Smooth muscle cell (in vitro differentiated cells): ENCODE data around the gene HPSE2. TPM values are rescaled to one million over a fixed set of nuclear protein-coding genes. Genes with fewer than 3 reads are reported as not detected.
A peak's percentile ranks its signal among the peaks of the same experiment; 100 is the strongest.

Experiments
- DNase-seq: peaks from one replicate; lab custom pipeline; 2025; ENCODE audit not compliant: unreplicated experiment; lab: John Stamatoyannopoulos, UW
- H2AFZ ChIP-seq: fragments of 200-600 bp; sonication (generic); 2 replicates; pipeline ENCODE4 v1.6.0; 2016; ENCODE audit warnings: antibody characterized with exemption, low read depth, mild to moderate bottlenecking
- H3F3A ChIP-seq: fragments of 200-600 bp; sonication (generic); 2 replicates; pipeline ENCODE4 v1.6.0; 2017; ENCODE audit warnings: antibody characterized with exemption, low read depth
- H3K27ac ChIP-seq: fragments of 200-600 bp; sonication (generic); 2 replicates; pipeline ENCODE4 v1.5.1; 2016; ENCODE audit warnings: low read depth, mild to moderate bottlenecking
- H3K27me3 ChIP-seq: fragments of 200-600 bp; sonication (generic); 2 replicates; pipeline ENCODE4 v1.6.1; 2016; ENCODE audit warnings: low read depth, mild to moderate bottlenecking
- H3K36me3 ChIP-seq: fragments of 200-600 bp; sonication (generic); 2 replicates; pipeline ENCODE4 v1.5.1; 2016; ENCODE audit warnings: low read depth
- H3K4me1 ChIP-seq: fragments of 200-600 bp; sonication (generic); 2 replicates; pipeline ENCODE4 v1.5.1; 2016; ENCODE audit warnings: low read depth
- H3K4me2 ChIP-seq: fragments of 200-600 bp; sonication (generic); 2 replicates; pipeline ENCODE4 v1.6.0; 2016; ENCODE audit warnings: mild to moderate bottlenecking
- H3K4me3 ChIP-seq: fragments of 200-600 bp; sonication (generic); 2 replicates; pipeline ENCODE4 v1.5.1; 2016; ENCODE audit warnings: mild to moderate bottlenecking
- H3K79me2 ChIP-seq: fragments of 200-600 bp; sonication (generic); 2 replicates; pipeline ENCODE4 v1.6.0; 2016; ENCODE audit warnings: low read depth, mild to moderate bottlenecking
- H3K9ac ChIP-seq: fragments of 200-600 bp; sonication (generic); 2 replicates; pipeline ENCODE4 v1.6.0; 2016; ENCODE audit warnings: low read depth
- H3K9me3 ChIP-seq: fragments of 200-600 bp; sonication (generic); replicated peaks from 2 replicates; pipeline ENCODE4 v1.5.1; 2016; ENCODE audit warnings: low read depth
- H4K20me1 ChIP-seq: fragments of 200-600 bp; sonication (generic); 2 replicates; pipeline ENCODE4 v1.6.0; 2016; ENCODE audit warnings: low read depth
- WGBS: methylation state at CpG from one replicate; pipeline ENCODE4 v1.1.7; 2016; ENCODE audit warnings: low lambda C conversion rate; 5-methylcytosine and 5-hydroxymethylcytosine counted together
- polyA plus RNA-seq: library from polyadenylated mRNA; unstranded; fragments of >200 nt; fragmentation: Nextera tagmentation; extraction: Ambion mirVana; gene quantifications from 2 replicates; pipeline ENCODE4 v1.2.1, GENCODE V29; 2016
- total RNA-seq: library from RNA; depleted of rRNA; stranded (reverse); fragments of >200 nt; gene quantifications from 2 replicates; pipeline ENCODE4 v1.2.3, GENCODE V29; 2014
- TF ChIP-seq, protein P1 (sequence below): fragments of 200-600 bp; sonication (generic); IDR thresholded peaks from 2 replicates; pipeline ENCODE4 v1.5.1; 2017; ENCODE audit warnings: borderline replicate concordance, mild to moderate bottlenecking, antibody characterized with exemption; ENCODE audit not compliant: insufficient read depth, poor library complexity, severe bottlenecking

The HPSE2 gene
- total and polyA plus RNA-seq, 2 experiments from 2014 or later = 0.13 TPM; not detected in 1

DNA sequence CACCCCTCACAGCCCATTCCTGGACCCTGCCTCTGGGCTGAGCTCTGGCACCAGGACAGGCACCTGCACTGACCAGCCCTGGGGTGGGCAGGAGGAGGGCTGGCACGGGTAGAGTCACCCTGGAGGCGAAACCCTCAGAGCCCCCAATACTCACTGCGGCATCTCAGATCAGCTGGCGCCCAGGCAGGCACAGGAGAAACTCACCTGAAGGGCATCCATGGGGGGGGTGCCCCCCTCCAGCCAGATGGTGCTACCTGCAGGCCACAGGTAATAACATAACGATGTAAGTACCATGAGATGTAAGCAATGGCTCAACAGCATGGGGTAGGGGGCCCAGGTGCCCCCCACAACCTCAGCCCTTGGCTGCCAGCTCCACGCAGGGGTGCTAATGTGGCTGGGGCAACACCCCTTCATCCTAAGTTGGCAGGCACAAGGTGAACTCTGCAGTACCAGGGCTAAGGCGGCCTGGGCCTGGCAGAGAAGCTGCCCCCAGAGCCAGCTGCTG lies 808.6 kb downstream of the HPSE2 start:
- no peak overlapping the region for H2AFZ ChIP-seq
- no peaks in the 10 kb centered on the region for H3F3A ChIP-seq
- no peak overlapping the region for H3K9ac ChIP-seq
- H3K27me3 ChIP-seq = no peaks in the 10 kb centered on the region
- DNase-seq = no peak
- TF ChIP-seq, protein P1, sequence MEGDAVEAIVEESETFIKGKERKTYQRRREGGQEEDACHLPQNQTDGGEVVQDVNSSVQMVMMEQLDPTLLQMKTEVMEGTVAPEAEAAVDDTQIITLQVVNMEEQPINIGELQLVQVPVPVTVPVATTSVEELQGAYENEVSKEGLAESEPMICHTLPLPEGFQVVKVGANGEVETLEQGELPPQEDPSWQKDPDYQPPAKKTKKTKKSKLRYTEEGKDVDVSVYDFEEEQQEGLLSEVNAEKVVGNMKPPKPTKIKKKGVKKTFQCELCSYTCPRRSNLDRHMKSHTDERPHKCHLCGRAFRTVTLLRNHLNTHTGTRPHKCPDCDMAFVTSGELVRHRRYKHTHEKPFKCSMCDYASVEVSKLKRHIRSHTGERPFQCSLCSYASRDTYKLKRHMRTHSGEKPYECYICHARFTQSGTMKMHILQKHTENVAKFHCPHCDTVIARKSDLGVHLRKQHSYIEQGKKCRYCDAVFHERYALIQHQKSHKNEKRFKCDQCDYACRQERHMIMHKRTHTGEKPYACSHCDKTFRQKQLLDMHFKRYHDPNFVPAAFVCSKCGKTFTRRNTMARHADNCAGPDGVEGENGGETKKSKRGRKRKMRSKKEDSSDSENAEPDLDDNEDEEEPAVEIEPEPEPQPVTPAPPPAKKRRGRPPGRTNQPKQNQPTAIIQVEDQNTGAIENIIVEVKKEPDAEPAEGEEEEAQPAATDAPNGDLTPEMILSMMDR = no peak
- no peak overlapping the region for H3K27ac ChIP-seq
- H3K4me1 ChIP-seq = no peaks in the 10 kb centered on the region
- H3K4me3 ChIP-seq = no peak overlapping the region
- no peaks in the 10 kb centered on the region for H3K79me2 ChIP-seq
- peaks cover 3% of the 10 kb centered on the region for H3K9me3 ChIP-seq
- peaks cover under 1% of the 10 kb centered on the region for H3K36me3 ChIP-seq
- no peak overlapping the region for H3K4me2 ChIP-seq
- WGBS = 96% methylated on average over 7 of the region's 7 CpGs
- H4K20me1 ChIP-seq = no peaks in the 10 kb centered on the region

DNA sequence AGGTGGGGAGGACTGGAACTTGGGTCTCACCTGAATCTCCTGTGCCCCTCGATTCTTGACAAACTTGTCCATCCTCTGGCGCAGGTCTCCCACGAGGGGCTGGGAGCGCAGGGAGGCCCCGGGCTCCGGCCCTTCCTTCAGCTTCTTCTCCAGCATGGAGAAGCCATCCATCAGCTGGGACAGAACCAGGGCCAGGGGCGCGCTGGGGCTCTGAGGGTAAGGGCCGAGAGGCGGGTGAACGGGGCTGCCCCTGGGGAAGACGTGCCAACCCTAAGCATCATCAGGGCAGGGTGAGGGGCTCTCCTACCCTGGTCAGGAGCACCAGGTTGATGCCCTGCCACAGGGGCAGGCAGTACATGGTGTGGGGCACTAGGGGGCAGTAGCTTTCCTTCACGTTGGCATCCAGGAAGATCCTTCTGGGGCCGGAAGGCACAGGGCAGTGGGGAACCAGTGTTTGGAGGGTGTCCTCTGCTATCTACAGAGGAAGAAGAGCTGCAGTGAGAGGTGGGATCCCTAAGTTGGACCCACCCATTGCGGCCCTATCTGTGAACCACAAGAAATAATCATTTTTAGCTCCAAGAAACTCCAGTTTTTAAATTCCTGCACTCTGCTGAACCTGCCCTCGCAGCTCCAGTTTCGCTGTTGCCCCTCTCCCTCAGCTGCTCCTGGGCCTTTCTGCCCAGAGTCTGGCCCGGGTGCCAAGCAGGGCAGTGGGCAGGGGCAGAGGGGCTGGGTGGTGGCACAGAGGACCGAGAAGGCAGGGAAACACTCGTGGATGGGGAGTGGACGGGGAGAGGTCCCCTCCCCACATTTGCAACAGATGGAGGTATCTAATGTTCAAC lies 809.9 kb downstream of the HPSE2 start:
- Histone ChIP-seq H3K4me3 (no peak overlapping the region), H3K9ac (no peak overlapping the region), H3K27ac (no peak overlapping the region), H3K4me1 (no peaks in the 10 kb centered on the region), H3K79me2 (no peaks in the 10 kb centered on the region), H3K36me3 (no peaks in the 10 kb centered on the region), H3F3A (no peaks in the 10 kb centered on the region), H4K20me1 (no peaks in the 10 kb centered on the region), H3K9me3 (no peaks in the 10 kb centered on the region), H3K4me2 (no peak overlapping the region), H3K27me3 (no peaks in the 10 kb centered on the region), H2AFZ (no peak overlapping the region)
- TF ChIP-seq, protein P1 = peak; percentile 49
- DNase-seq = no peak
- WGBS = 81% methylated on average over 21 of the region's 21 CpGs

DNA sequence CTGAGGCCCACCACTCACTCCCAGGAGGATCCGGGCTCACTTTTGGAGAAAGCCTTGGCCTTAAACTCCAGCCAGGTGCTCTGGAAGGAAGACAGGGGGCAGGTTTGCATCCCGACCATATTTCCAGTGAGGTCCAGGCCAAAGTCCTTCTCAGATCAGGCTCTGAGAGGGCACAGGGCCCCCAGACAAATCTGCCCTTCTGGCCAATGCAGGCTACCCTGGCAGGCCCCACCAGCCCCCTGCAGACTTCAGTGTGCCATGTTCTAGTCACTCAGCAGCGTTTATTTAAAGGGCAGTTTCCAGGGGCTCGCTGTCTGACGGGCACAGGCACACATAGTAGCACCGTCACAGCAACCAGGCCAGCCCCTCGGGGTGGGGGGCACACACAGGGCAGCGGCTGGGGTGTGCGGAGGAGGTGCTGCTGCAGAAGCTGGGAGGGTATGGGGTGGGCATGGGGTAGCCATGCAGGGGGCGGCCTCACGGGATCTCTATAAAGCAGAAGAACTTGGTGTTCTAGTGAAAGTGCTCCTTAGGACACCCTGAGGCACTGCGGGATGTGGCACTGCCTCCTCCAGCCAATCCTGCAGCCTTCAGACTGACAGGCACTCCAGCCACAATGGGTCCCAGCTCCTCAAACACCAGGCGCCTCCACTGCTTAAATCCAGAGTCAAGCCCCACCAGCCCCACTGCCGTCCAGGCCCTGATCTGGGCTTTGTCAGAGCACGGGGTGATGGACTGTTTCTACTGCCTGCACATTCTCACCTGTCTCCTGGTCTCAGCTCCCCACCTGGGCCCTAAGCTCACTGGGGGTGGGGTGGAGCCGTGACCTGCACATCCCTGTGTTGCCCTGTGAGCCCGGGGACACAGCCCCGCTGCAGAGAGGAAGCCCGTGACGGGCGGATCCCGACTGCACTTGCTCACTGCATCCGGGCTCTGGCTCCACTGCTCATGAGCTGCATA lies 811.1 kb downstream of the HPSE2 start:
- Histone ChIP-seq H3K9me3 (no peaks in the 10 kb centered on the region), H3K4me1 (no peaks in the 10 kb centered on the region), H3K79me2 (no peaks in the 10 kb centered on the region), H4K20me1 (no peaks in the 10 kb centered on the region), H3K4me3 (no peak overlapping the region), H3K9ac (no peak overlapping the region), H3K27ac (no peak overlapping the region), H3K4me2 (no peak overlapping the region), H3F3A (no peaks in the 10 kb centered on the region), H3K27me3 (no peaks in the 10 kb centered on the region), H3K36me3 (no peaks in the 10 kb centered on the region), H2AFZ (no peak overlapping the region)
- 86% methylated on average over 22 of the region's 23 CpGs for WGBS
- DNase-seq = no peak
- TF ChIP-seq, protein P1 = no peak
